HG03066 (cell line): Measurements from ENCODE around the gene XYLT1.

Experiments used
- ATAC-seq: cut with Tn5 transposase; IDR thresholded peaks from one replicate; pipeline ENCODE4 v1.9.1; 2021; ENCODE audit warnings: low read depth; ENCODE audit not compliant: unreplicated experiment

Gene XYLT1

GRCh38 chr16:17076818-17077498 is 393.8 kb downstream of the XYLT1 start:
- no peak for ATAC-seq

- no peak for ATAC-seq
Observed at GRCh38 chr16:17076092-17076754, 394.5 kb downstream of the XYLT1 start.

- ATAC-seq, result no peak
Observed at GRCh38 chr16:17072104-17072503, 398.7 kb downstream of the XYLT1 start.

- peak; percentile 83 for ATAC-seq
Observed at GRCh38 chr16:17070882-17071592, 399.7 kb downstream of the XYLT1 start.

GRCh38 chr16:17069681-17070080 is 401.1 kb downstream of the XYLT1 start:
- no peak for ATAC-seq

GRCh38 chr16:17068524-17068923 is 402.2 kb downstream of the XYLT1 start:
- no peak for ATAC-seq

- ATAC-seq, result no peak
Observed at GRCh38 chr16:17067882-17068281, 402.9 kb downstream of the XYLT1 start.

GRCh38 chr16:17063201-17064139 is 407.3 kb downstream of the XYLT1 start:
- ATAC-seq, result no peak

GRCh38 chr16:17062676-17063075 is 408.1 kb downstream of the XYLT1 start:
- ATAC-seq, result no peak

GRCh38 chr16:17061326-17061725 is 409.4 kb downstream of the XYLT1 start:
- ATAC-seq, result no peak

- ATAC-seq, result no peak
Observed at GRCh38 chr16:17058471-17058870, 412.3 kb downstream of the XYLT1 start.

- no peak for ATAC-seq
Observed at GRCh38 chr16:17056666-17057065, 414.1 kb downstream of the XYLT1 start.

- no peak for ATAC-seq
Observed at GRCh38 chr16:17053536-17054160, 417.1 kb downstream of the XYLT1 start.
